Stimulated activated memory B cell treated with anti-CD40 and anti-IgM and Interleukin-4, amounts not matched to agents 10 μg/mL and 1 μg/mL and 100 μg/mL, for 72 hours (primary cell): Measurements from ENCODE around the gene NBEAL2.
A peak's percentile ranks its signal among the peaks of the same experiment; 100 is the strongest.
"Not testable (repeated sequence)": the region's sequence is repeated elsewhere in the genome, so short reads cannot be mapped to it uniquely, and the experiment has no call there.

Experiments
- ATAC-seq: fragments of 150-1000 bp; cut with Tn5 transposase; 2 replicates; pipeline ENCODE4 v1.10.0; 2021
- H3K27ac Mint-ChIP-seq: one replicate; pipeline ENCODE4 v1.8.0; 2022; ENCODE audit warnings: mild to moderate bottlenecking, mixed read lengths
- H3K27me3 Mint-ChIP-seq: one replicate; pipeline ENCODE4 v1.8.0; 2022; ENCODE audit warnings: mixed read lengths
- H3K36me3 Mint-ChIP-seq: one replicate; pipeline ENCODE4 v1.8.0; 2022; ENCODE audit warnings: mixed read lengths
- H3K4me1 Mint-ChIP-seq: one replicate; pipeline ENCODE4 v1.8.0; 2022; ENCODE audit warnings: mixed read lengths
- H3K4me3 Mint-ChIP-seq: one replicate; pipeline ENCODE4 v1.8.0; 2022; ENCODE audit warnings: mild to moderate bottlenecking, moderate library complexity, mixed read lengths
- H3K9me3 Mint-ChIP-seq: one replicate; pipeline ENCODE4 v1.8.0; 2022; ENCODE audit warnings: mixed read lengths

The NBEAL2 gene

DNA sequence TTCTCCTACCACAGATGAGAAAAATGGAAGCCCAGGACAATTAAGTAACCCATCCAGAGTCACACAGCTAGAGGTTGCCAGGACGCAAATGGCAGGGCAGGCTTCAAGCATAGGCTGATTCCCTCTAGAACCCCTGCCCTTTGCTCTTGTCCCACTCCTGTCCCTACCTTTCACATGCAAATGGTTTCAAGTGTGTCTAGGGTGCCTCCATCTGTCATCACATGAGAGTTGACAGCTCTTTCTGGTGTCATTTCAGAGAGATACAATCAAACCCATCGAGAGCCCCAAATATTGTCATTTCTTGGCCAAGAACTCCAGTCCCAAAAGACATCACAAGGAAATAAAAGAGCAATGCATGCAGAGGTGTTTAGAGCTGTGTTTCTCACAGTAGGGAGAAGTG, 26.7 kb upstream of the NBEAL2 start:
- Mint-ChIP-seq H3K9me3 (no peaks in the 10 kb centered on the region), H3K4me1 (peaks cover 93% of the 10 kb centered on the region), H3K27me3 (no peaks in the 10 kb centered on the region), H3K4me3 (peak overlapping the region; percentile 1), H3K36me3 (peaks cover 12% of the 10 kb centered on the region), H3K27ac (peak overlapping the region; percentile 84)
- ATAC-seq = no peak

DNA sequence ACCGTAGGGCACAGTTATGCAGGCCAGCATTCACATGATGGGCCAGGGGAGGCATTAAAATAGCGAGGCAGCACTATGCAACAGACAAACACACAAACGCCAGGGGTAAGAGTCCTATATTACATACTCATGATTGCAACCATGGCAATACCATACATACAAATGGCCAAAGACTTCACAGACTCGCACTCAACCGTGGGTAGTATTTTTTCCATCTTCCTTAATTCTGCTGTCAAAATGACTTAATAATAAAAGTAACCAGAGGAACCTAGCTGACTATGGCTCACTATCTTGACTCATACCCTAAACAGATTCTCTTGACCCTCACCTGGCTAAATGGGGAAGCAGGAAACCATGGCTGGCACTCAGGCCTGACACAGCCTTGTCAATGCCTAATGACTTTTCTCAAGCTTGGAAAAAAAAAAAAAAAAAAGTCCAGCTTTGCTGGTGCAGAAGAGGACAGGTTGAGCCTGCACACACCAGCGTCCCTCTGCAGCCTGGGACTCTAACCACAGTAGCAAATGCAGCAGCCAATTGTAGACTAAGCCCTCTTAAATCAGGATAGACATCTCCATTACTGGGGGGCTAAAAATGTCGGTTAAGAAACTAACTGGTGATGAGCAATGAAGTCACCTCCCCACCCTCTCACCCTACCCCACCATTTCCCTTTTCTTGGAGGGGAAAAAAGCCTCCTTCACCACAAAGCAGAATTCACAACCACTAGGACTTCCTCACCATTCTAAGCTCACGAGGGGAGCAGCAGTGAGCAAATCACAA, 26.0 kb upstream of the NBEAL2 start:
- no peaks in the 10 kb centered on the region for H3K27me3 Mint-ChIP-seq
- peak overlapping the region; percentile 48 for H3K4me3 Mint-ChIP-seq
- peaks cover 93% of the 10 kb centered on the region for H3K4me1 Mint-ChIP-seq
- peak overlapping the region; percentile 84 for H3K27ac Mint-ChIP-seq
- peak; percentile 91 for ATAC-seq
- H3K36me3 Mint-ChIP-seq = peaks cover 7% of the 10 kb centered on the region
- no peaks in the 10 kb centered on the region for H3K9me3 Mint-ChIP-seq

DNA sequence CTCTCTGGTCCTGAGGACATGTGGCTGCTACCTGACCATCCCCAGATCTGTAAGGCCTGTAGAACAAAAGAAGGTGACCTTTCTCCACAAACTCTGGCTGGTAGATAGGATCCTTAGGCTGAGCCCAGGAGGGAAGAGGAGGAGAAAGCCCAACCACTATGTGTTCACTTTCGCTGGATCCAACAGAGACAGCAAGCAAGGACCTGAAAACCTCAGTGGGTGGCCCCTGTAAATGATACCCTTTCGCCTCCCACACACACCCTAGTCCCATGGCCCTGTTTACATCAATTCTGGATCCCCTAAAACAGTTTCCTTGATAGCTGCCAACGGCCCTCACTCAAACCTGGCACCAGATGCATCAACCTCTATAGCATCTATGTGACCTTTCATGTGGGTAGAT, 25.3 kb upstream of the NBEAL2 start:
- ATAC-seq = no peak
- peaks cover 12% of the 10 kb centered on the region for H3K36me3 Mint-ChIP-seq
- H3K4me1 Mint-ChIP-seq = peaks cover 93% of the 10 kb centered on the region
- H3K27me3 Mint-ChIP-seq = no peaks in the 10 kb centered on the region
- H3K9me3 Mint-ChIP-seq = no peaks in the 10 kb centered on the region
- peak overlapping the region; percentile 48 for H3K4me3 Mint-ChIP-seq
- peak overlapping the region; percentile 84 for H3K27ac Mint-ChIP-seq

DNA sequence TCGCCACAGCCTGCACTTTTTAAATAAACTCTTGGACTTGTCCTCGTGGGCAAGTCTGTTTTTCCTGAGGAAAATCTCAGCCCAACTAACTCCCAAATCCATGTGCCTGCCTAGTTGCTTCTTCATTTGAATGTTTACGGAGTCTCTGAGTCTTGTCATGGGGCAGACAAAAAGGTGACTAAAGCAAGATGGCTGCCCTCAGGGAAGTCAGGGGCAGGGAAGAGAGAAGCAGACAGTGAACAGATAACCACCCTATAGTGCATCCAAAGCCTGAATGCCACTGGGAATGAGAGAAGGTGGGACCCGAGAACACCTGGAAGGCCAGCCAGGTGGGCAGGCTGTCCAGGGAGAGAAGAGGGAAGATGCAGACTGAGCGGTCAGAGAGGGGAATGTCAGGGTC, 24.3 kb upstream of the NBEAL2 start:
- Mint-ChIP-seq H3K27ac (peak overlapping the region; percentile 84), H3K27me3 (no peaks in the 10 kb centered on the region), H3K4me3 (no peak overlapping the region), H3K36me3 (peaks cover 21% of the 10 kb centered on the region), H3K4me1 (peaks cover 93% of the 10 kb centered on the region), H3K9me3 (no peaks in the 10 kb centered on the region)
- ATAC-seq = no peak

DNA sequence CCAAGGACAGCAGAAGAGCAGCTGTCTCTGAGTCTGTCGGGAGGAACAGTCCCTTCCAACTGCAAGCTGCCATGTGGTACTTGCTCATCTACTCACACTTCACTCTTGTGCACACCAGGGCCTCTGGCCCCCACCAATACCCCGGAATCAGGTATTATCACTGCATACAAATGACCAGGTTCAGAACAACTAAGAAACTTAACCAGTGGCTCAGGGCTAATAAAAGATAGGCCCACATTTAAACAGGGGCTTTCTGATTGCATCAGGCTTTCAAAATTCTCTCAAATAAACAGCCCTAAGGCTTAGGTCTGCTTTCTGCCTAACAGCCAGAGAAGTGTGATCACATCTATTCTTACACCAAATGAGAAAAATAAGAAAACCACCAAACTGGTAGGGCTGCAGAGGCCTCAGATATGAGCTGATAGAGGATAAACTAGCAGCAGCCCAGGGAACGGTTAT, 23.6 kb upstream of the NBEAL2 start:
- Mint-ChIP-seq H3K36me3 (peaks cover 27% of the 10 kb centered on the region), H3K4me3 (no peak overlapping the region), H3K27me3 (no peaks in the 10 kb centered on the region), H3K27ac (peak overlapping the region; percentile 84), H3K4me1 (peaks cover 93% of the 10 kb centered on the region), H3K9me3 (no peaks in the 10 kb centered on the region)
- ATAC-seq = no peak

DNA sequence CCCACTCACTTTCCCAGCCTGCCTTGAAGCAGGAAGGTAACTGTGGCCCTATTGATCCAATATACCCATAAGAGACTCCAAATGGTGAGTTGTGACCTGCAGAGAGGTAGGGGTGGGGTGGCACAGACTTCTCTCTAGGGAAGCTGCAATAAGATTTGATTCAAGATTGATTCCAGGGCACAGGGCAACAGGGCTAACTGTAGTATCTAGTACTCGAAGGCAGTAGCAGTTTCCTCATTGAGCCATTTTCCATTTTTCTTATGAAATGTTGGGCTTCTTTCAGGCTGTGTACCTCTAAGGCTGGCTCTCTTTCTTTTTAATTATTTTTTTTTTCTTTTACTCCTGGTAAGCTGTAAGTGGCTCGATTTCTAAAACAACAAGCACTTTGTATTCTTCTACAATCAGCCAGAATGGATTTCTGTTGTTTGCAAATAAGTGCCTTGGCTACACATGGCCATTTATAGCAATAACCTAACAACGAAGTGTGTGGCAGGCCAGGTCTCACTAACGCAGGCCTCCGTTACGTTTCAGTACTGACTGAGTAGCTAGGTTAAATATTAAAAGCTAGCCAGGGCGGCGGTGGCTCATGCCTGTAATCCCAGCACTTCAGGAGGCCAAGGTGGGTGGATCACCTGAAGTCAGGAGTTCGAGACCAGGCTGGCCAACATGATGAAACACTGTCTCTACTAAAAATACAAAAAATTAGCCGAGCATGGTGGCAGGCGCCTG, 22.2 kb upstream of the NBEAL2 start:
- no peak overlapping the region for H3K4me3 Mint-ChIP-seq
- H3K36me3 Mint-ChIP-seq = peaks cover 28% of the 10 kb centered on the region

DNA sequence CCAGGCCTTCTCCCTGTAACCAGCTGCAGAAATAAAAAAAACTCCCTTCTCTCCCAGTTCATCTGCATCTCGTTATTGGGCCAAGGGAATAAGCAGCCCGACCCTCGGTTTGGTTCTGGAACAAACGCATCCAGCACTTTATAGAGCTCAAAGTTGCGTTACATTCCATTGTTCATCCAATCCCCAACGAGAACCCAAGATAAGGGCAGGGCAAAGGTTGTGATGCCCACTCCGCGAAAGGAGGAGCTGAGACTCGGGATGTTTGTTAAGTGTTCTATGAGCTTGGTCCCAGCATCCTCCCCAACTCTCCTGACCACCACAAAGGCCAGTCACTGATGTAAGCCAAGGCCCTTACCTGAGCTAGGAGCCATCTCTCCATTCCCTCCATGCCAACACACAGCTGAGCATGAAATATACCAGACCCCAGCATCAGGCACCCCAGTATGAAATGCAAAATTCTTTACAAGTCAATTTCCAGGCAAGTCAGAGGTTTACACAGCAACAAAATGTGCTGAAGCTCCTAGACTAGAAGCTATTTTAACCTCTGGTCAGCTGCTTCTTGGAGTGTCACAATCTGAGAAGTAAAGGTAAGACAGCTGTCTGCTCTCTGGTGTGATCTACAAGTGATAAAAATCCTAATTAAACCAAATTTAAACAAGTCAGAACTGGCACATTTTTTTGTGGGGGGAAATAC, 20.9 kb upstream of the NBEAL2 start:
- H3K27me3 Mint-ChIP-seq = no peaks in the 10 kb centered on the region
- no peak for ATAC-seq
- H3K4me1 Mint-ChIP-seq = peaks cover 86% of the 10 kb centered on the region
- H3K36me3 Mint-ChIP-seq = peaks cover 36% of the 10 kb centered on the region
- H3K9me3 Mint-ChIP-seq = no peaks in the 10 kb centered on the region
- peak overlapping the region; percentile 86 for H3K27ac Mint-ChIP-seq
- H3K4me3 Mint-ChIP-seq = peak overlapping the region; percentile 22

More for the DNA sequence above, 22.2 kb upstream of the NBEAL2 start:
- peaks cover 93% of the 10 kb centered on the region for H3K4me1 Mint-ChIP-seq
- no peaks in the 10 kb centered on the region for H3K9me3 Mint-ChIP-seq
- no peaks in the 10 kb centered on the region for H3K27me3 Mint-ChIP-seq
- H3K27ac Mint-ChIP-seq = peak overlapping the region; percentile 84
- no peak for ATAC-seq

DNA sequence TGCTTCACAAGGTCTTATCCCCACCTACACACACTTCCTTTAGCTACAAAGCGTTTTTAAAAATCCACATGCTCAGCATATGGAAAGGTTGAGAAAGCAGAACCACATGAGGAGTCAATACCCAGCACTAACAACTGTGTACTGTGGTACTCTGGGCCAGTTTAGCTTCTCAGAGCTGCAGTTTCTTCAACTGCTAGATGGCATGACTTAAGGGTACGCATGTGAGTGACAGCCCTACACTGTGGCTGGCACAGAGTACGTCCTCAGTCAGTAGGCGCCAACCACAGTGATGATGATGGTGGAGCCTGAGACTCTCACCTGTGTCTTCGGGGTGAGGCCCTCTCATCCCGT, 20.3 kb upstream of the NBEAL2 start:
- Mint-ChIP-seq H3K36me3 (peaks cover 36% of the 10 kb centered on the region), H3K4me1 (peaks cover 81% of the 10 kb centered on the region), H3K4me3 (peak overlapping the region; percentile 22), H3K9me3 (no peaks in the 10 kb centered on the region), H3K27ac (peak overlapping the region; percentile 86), H3K27me3 (no peaks in the 10 kb centered on the region)
- ATAC-seq = peak; percentile 75

DNA sequence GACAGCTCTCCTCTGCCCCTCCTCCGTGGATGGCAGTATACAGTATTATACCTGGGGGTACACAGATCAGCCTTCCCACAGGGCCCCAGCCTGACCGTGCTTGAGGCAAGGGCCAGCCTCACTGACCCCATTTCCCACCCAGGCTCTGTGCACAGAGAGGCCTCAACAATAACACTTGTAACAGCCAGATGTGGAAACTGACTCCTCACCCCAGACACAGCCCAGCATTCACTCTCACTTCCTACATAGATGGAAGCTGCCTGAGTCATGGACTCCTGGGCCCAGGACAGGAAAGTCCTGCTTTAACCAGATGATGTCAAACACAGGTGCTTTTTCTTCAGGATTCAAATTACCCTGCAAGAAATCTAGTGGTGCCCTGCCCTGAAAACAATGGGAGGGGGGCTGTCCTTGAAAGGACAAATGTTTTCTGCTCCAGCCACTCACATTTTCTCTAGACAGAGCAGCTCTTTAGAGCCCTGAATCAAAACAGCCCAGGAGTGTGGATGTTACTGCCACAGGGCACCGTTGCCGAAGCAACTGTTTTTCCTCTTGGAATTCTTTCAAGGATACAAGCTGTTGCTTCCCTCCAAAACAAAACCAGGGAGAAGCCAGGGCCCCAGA, 19.3 kb upstream of the NBEAL2 start:
- H3K27ac Mint-ChIP-seq = peak overlapping the region; percentile 86
- H3K4me3 Mint-ChIP-seq = peak overlapping the region; percentile 57
- peak; percentile 75 for ATAC-seq
- no peaks in the 10 kb centered on the region for H3K9me3 Mint-ChIP-seq
- H3K4me1 Mint-ChIP-seq = peaks cover 73% of the 10 kb centered on the region
- no peaks in the 10 kb centered on the region for H3K27me3 Mint-ChIP-seq
- peaks cover 36% of the 10 kb centered on the region for H3K36me3 Mint-ChIP-seq

DNA sequence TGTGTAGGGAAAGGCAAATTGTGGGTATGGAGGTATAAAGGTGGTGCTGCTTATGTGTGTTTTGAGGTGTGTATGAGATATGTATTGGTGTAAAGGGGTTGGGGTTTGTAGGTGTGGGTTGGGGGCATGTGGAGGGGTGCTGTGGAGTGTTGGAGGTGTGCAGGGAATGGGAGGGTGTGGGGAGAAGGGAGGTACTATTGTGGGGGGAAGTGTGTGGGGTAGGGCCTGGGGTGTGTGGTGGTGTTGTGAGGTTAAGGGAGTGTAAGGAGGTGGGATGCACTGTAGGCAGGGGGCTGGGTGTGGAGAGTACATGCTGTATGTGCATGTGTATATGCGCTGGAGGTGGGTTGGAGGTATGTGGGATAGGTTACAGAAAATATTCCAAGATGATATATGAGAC, 18.6 kb upstream of the NBEAL2 start:
- peaks cover 42% of the 10 kb centered on the region for H3K36me3 Mint-ChIP-seq
- H3K27me3 Mint-ChIP-seq = no peaks in the 10 kb centered on the region
- H3K4me1 Mint-ChIP-seq = peaks cover 73% of the 10 kb centered on the region
- peak overlapping the region; percentile 86 for H3K27ac Mint-ChIP-seq
- peak overlapping the region; percentile 57 for H3K4me3 Mint-ChIP-seq
- no peaks in the 10 kb centered on the region for H3K9me3 Mint-ChIP-seq
- ATAC-seq = no peak

DNA sequence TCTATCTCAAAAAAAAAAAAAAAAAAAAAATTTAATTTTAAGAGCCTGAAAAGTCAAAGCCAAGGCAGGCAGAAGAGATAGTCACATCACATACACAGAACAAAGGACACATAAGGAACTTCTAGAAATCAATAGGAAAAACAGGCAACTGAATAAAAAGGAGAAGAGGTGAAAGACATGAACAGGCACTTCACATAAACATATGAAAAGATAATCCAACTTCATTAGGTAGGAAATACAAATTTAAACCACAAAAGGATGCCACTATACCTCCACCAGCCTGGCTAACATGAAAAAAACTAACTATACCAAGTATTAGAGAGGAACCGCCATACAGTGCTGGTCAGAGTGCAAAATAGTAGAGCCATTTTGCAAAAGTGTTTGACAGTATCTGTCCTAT, 17.0 kb upstream of the NBEAL2 start:
- no peaks in the 10 kb centered on the region for H3K27me3 Mint-ChIP-seq
- no peak overlapping the region for H3K27ac Mint-ChIP-seq
- H3K36me3 Mint-ChIP-seq = peaks cover 52% of the 10 kb centered on the region
- H3K9me3 Mint-ChIP-seq = no peaks in the 10 kb centered on the region
- no peak for ATAC-seq
- H3K4me1 Mint-ChIP-seq = peaks cover 74% of the 10 kb centered on the region
- H3K4me3 Mint-ChIP-seq = no peak overlapping the region

DNA sequence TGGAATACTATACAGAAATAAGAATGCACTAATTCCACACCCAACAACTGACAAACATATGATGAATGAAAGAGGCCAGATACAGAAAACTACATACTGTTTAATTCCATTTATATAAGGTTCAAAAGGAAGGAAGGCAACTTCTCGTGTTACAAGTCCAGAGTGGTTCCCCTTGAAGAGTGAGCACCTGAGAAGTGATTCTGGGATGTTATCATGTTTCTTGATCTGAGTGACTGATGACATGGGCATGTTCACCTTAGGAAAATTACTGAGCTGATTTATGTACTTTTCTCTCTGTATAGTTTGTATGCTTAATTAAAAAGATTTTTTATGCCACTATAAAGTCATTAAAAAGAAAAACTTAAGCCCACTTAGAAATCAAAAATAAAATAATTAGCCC, 16.5 kb upstream of the NBEAL2 start:
- Mint-ChIP-seq H3K4me3 (no peak overlapping the region), H3K27ac (no peak overlapping the region), H3K4me1 (peaks cover 77% of the 10 kb centered on the region), H3K9me3 (no peaks in the 10 kb centered on the region), H3K36me3 (peaks cover 55% of the 10 kb centered on the region), H3K27me3 (no peaks in the 10 kb centered on the region)
- ATAC-seq = no peak

DNA sequence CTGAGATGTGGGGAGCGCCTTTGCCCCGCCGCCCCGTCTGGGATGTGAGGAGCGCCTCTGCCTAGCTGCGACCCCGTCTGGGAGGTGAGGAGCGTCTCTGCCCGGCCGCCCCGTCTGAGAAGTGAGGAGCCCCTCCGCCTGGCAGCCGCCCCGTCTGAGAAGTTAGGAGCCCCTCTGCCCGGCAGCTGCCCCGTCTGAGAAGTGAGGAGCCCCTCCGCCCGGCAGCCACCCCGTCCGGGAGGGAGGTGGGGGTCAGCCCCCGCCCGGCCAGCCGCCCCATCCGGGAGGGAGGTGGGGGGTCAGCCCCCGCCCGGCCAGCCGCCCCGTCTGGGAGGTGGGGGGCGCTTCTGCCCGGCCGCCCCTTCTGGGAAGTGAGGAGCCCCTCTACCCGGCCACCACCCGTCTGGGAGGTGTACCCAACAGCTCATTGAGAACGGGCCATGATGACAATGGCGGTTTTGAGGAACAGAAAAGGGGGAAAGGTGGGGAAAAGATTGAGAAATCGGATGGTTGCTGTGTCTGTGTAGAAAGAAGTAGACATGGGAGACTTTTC, 15.4 kb upstream of the NBEAL2 start:
- H3K27ac Mint-ChIP-seq = not testable (repeated sequence)

DNA sequence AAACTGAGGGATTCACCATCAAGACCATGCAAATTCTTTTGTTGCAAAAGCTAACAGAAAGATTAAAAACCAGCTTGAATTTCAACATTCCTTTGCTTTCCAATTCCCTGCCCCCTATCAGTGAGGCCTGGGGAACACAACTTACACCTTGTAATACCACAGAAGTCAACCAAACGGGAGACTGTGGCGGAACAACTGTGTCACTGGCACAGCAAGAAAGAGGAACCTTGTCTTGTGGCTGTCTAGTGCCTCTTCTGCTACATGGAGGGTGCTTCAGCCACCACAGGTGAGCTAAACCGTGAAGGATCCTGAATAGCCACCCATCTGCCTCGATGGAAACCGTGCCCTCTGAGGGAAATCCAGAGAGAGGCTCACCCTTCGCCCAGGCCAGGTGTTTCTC, 14.3 kb upstream of the NBEAL2 start:
- peak overlapping the region; percentile 65 for H3K27ac Mint-ChIP-seq
- peaks cover 77% of the 10 kb centered on the region for H3K4me1 Mint-ChIP-seq
- no peaks in the 10 kb centered on the region for H3K27me3 Mint-ChIP-seq
- peak overlapping the region; percentile 32 for H3K4me3 Mint-ChIP-seq
- H3K9me3 Mint-ChIP-seq = no peaks in the 10 kb centered on the region
- ATAC-seq = peak; percentile 96
- H3K36me3 Mint-ChIP-seq = peaks cover 52% of the 10 kb centered on the region

More for the DNA sequence above, 15.4 kb upstream of the NBEAL2 start:
- Mint-ChIP-seq H3K36me3 (peaks cover 54% of the 10 kb centered on the region), H3K4me1 (peaks cover 77% of the 10 kb centered on the region)
- H3K9me3 Mint-ChIP-seq, ATAC-seq, H3K4me3 Mint-ChIP-seq, H3K27me3 Mint-ChIP-seq: not testable (repeated sequence)

DNA sequence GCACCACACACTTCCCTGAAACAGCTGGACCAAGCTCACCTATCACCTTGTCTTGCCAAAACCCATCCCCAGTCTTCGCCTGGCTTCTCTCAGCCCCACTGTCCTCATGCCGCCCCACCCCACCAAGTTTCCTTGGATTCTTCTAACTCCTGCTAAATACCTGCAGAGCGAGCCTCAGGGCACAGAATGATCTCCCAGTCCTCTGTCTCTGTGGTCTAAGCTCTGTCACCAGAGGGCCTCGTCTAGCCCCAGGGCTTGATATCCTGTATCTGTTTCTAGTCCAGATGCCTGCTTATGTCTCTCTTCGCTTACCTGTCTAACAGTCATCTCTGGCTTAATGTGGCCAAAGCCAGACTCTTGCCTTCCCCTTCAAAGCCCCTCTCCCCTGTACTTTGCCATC, 12.7 kb upstream of the NBEAL2 start:
- peak; percentile 21 for ATAC-seq
- Mint-ChIP-seq H3K36me3 (peaks cover 54% of the 10 kb centered on the region), H3K4me3 (peak overlapping the region; percentile 6), H3K27me3 (no peaks in the 10 kb centered on the region), H3K27ac (peak overlapping the region; percentile 65), H3K4me1 (peaks cover 77% of the 10 kb centered on the region), H3K9me3 (no peaks in the 10 kb centered on the region)
